H9 (cell line): ENCODE results near the gene KHSRP. TPM values are rescaled to one million over a fixed set of nuclear protein-coding genes. Genes with fewer than 3 reads are reported as not detected.
A peak's percentile ranks its signal among the peaks of the same experiment; 100 is the strongest.

Experiments
- DNase-seq: peaks from one replicate; pipeline ENCODE4 v3.0.0-alpha.2; 2017
- H2AFZ ChIP-seq: one replicate; pipeline ENCODE4 v1.6.1; 2013; ENCODE audit warnings: mild to moderate bottlenecking, low read length, control low read depth, moderate library complexity
- H2AK5ac ChIP-seq: 2 replicates; pipeline ENCODE4 v1.6.1; 2013; ENCODE audit warnings: low read length, control low read depth, mixed read lengths; ENCODE audit not compliant: insufficient read length
- H2BK120ac ChIP-seq: one replicate; pipeline ENCODE4 v1.6.1; 2013; ENCODE audit warnings: low read depth, mild to moderate bottlenecking, low read length, control low read depth, inconsistent platforms; ENCODE audit not compliant: poor library complexity, severe bottlenecking
- H2BK12ac ChIP-seq: 2 replicates; pipeline ENCODE4 v1.6.1; 2013; ENCODE audit warnings: low read length, control low read depth, mixed read lengths, low read depth; ENCODE audit not compliant: insufficient read length
- H2BK15ac ChIP-seq: 2 replicates; pipeline ENCODE4 v1.6.1; 2013; ENCODE audit warnings: low read depth, low read length, control low read depth
- H2BK20ac ChIP-seq: one replicate; pipeline ENCODE4 v1.6.1; 2013; ENCODE audit warnings: low read depth, mild to moderate bottlenecking, low read length, control low read depth, inconsistent platforms; ENCODE audit not compliant: poor library complexity, severe bottlenecking
- H2BK5ac ChIP-seq: 2 replicates; pipeline ENCODE4 v1.6.1; 2013; ENCODE audit warnings: low read length, control low read depth, mixed read lengths; ENCODE audit not compliant: insufficient read length
- H3K14ac ChIP-seq: 2 replicates; pipeline ENCODE4 v1.6.1; 2013; ENCODE audit warnings: low read length, control low read depth; ENCODE audit not compliant: insufficient read depth
- H3K18ac ChIP-seq: 2 replicates; pipeline ENCODE4 v1.6.1; 2013; ENCODE audit warnings: low read depth, mild to moderate bottlenecking, mixed read lengths, low read length, control low read depth; ENCODE audit not compliant: insufficient read length
- H3K23ac ChIP-seq: 2 replicates; pipeline ENCODE4 v1.6.1; 2013; ENCODE audit warnings: low read length, control low read depth, mixed read lengths, low read depth; ENCODE audit not compliant: insufficient read length
- H3K23me2 ChIP-seq: 2 replicates; pipeline ENCODE4 v1.6.1; 2013; ENCODE audit warnings: low read depth, mild to moderate bottlenecking, mixed read lengths, low read length, control low read depth; ENCODE audit not compliant: insufficient read length, poor library complexity, severe bottlenecking
- H3K27ac ChIP-seq: 2 replicates; pipeline ENCODE4 v1.5.1; 2013; ENCODE audit warnings: low read length, control low read depth, mixed read lengths, low read depth; ENCODE audit not compliant: insufficient read length
- H3K27me3 ChIP-seq: 2 replicates; pipeline ENCODE4 v1.6.1; 2013; ENCODE audit warnings: low read length, control low read depth, inconsistent platforms; ENCODE audit not compliant: insufficient read depth
- H3K4ac ChIP-seq: 2 replicates; pipeline ENCODE4 v1.6.1; 2013; ENCODE audit warnings: low read depth, mild to moderate bottlenecking, control low read depth, inconsistent platforms, low read length, moderate library complexity
- H3K4me1 ChIP-seq: 2 replicates; pipeline ENCODE4 v1.6.1; 2013; ENCODE audit warnings: low read length, control low read depth, inconsistent platforms; ENCODE audit not compliant: insufficient read depth
- H3K4me2 ChIP-seq: 2 replicates; pipeline ENCODE4 v1.6.1; 2013; ENCODE audit warnings: low read length, control low read depth, mixed read lengths; ENCODE audit not compliant: insufficient read length, insufficient read depth
- H3K56ac ChIP-seq: 2 replicates; pipeline ENCODE4 v1.6.1; 2013; ENCODE audit warnings: low read depth, mild to moderate bottlenecking, mixed read lengths, low read length, control low read depth; ENCODE audit not compliant: insufficient read length
- H3K79me1 ChIP-seq: 2 replicates; pipeline ENCODE4 v1.6.1; 2013; ENCODE audit warnings: low read depth, mild to moderate bottlenecking, moderate library complexity, low read length, control low read depth, inconsistent platforms; ENCODE audit not compliant: insufficient read depth, poor library complexity, severe bottlenecking
- H3K79me2 ChIP-seq: 2 replicates; pipeline ENCODE4 v1.6.1; 2013; ENCODE audit warnings: low read length, control low read depth, inconsistent platforms; ENCODE audit not compliant: insufficient read depth
- H3K9ac ChIP-seq: 2 replicates; pipeline ENCODE4 v1.6.1; 2013; ENCODE audit warnings: low read length, control low read depth, mixed read lengths; ENCODE audit not compliant: insufficient read length; ENCODE audit errors: extremely low read depth
- H3K9me3 ChIP-seq: one replicate; pipeline ENCODE4 v1.6.1; 2013; ENCODE audit warnings: low read depth, low read length, inconsistent platforms; ENCODE audit not compliant: control insufficient read depth
- H3T11ph ChIP-seq: one replicate; pipeline ENCODE4 v1.6.1; 2013; ENCODE audit warnings: mild to moderate bottlenecking, low read length, control low read depth, inconsistent platforms
- H4K20me1 ChIP-seq: one replicate; pipeline ENCODE4 v1.6.1; 2013; ENCODE audit not compliant: control insufficient read depth, insufficient read length, insufficient read depth
- H4K5ac ChIP-seq: 2 replicates; pipeline ENCODE4 v1.6.1; 2013; ENCODE audit warnings: low read depth, mild to moderate bottlenecking, mixed read lengths, low read length, control low read depth; ENCODE audit not compliant: insufficient read length
- H4K8ac ChIP-seq: replicated peaks from 2 replicates; pipeline ENCODE4 v1.6.1; 2013; ENCODE audit warnings: low read length, control low read depth, mixed read lengths, low read depth; ENCODE audit not compliant: insufficient read length
- H4K91ac ChIP-seq: 2 replicates; pipeline ENCODE4 v1.6.1; 2013; ENCODE audit warnings: low read depth, mild to moderate bottlenecking, moderate library complexity, mixed read lengths, low read length, control low read depth; ENCODE audit not compliant: insufficient read length
- H3K27ac Mint-ChIP-seq, 3 experiments: 2 replicates in 2 of 3; 3 replicates in 1 of 3; pipeline ENCODE4 v1.8.0; 2020 to 2021; ENCODE audit warnings: mixed read lengths in 3 of 3, mild to moderate bottlenecking in 1 of 3, moderate library complexity in 1 of 3
- H3K27me3 Mint-ChIP-seq: 2 replicates; pipeline ENCODE4 v1.8.0; 2021; ENCODE audit warnings: low read depth, mild to moderate bottlenecking, moderate library complexity, mixed read lengths
- H3K36me3 Mint-ChIP-seq, 3 experiments: 2 replicates in 2 of 3; 3 replicates in 1 of 3; pipeline ENCODE4 v1.8.0; 2020 to 2021; ENCODE audit warnings: low read depth in 3 of 3, mixed read lengths in 3 of 3; ENCODE audit not compliant: insufficient read depth in 1 of 3
- H3K4me1 Mint-ChIP-seq, 2 experiments: 2 replicates each; pipeline ENCODE4 v1.8.0; 2020; ENCODE audit warnings: mixed read lengths in 2 of 2
- H3K4me3 Mint-ChIP-seq, 2 experiments: 2 replicates in 1 of 2; 3 replicates in 1 of 2; pipeline ENCODE4 v1.8.0; 2020 to 2021; ENCODE audit warnings: mild to moderate bottlenecking in 2 of 2, mixed read lengths in 2 of 2, moderate library complexity in 1 of 2
- H3K9me3 Mint-ChIP-seq, 2 experiments: 2 replicates in 1 of 2; 3 replicates in 1 of 2; pipeline ENCODE4 v1.8.0; 2020; ENCODE audit warnings: mild to moderate bottlenecking in 2 of 2, mixed read lengths in 2 of 2, moderate library complexity in 1 of 2
- WGBS: extraction: QIAGEN DNeasy Blood & Tissue Kit; methylation state at CpG from one replicate; pipeline ENCODE4 v1.1.7; 2013; ENCODE audit warnings: missing lambda C conversion rate, low lambda C conversion rate, mixed read lengths; ENCODE audit not compliant: insufficient read length; ENCODE audit errors: extremely low coverage; 5-methylcytosine and 5-hydroxymethylcytosine counted together
- total RNA-seq: library from RNA; stranded (reverse); gene quantifications from 2 replicates; pipeline ENCODE4 v1.2.1, GENCODE V29; 2021
- TF ChIP-seq, protein P1 (sequence below): fragments of 200-600 bp; sonication (generic); conservative IDR thresholded peaks from 3 replicates; pipeline ENCODE4 v1.8.0; 2021; ENCODE audit warnings: antibody characterized with exemption, mild to moderate bottlenecking

The KHSRP gene
- total RNA-seq, 1 experiment from 2014 or later, result 602 TPM

DNA sequence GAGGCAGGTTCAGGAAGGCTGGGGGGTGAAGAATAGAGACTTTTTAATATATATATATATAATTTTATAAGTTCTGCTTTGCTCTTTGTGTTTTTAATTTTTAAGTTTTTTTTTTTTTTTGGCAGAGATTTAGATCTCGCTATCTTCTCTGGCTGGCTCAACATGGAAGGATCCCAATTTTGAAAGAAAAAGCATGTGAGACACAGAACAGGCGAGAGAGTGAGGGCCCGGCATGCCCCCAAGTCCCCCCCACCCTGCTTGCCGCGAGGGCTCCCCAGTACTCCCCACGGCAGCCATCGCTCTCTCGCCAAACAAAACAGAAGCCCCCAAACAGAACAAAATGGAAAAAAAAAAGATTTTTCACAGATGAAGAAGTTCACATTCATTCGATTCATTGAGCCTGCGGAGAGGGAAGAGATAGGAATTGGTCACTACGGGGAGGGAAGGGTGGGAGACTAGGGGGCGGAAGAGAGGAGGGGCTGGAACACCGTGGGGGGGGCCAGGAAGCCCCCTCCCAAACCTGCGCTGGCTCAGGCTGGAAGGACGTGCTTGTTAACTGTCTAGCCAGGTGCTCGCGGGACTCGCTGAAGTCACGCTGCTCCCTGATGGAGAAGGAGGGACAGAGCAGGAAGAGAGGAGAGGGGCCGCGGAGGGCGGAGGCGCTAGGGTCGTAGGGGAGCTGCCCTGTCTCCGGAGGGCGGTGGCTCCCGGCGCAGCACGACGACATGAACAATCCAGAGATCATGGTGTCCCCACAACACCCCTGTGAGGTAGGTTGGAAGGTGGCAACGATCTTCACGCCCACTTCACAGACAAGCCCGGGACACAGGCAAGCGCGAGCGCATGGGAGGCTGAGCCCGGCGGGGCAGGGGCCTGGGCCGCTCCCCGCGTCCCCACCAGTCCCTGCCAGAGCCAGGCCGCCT lies 10.6 kb downstream of the KHSRP start:
- Histone ChIP-seq H4K91ac (no peak overlapping the region), H4K8ac (no peak overlapping the region), H3K56ac (no peak overlapping the region), H3K23me2 (no peaks in the 10 kb centered on the region), H3K18ac (no peak overlapping the region), H3K79me2 (no peaks in the 10 kb centered on the region), H2BK12ac (no peak overlapping the region), H3T11ph (no peak overlapping the region), H2BK120ac (no peak overlapping the region), H2AFZ (no peak overlapping the region), H2BK15ac (no peak overlapping the region), H2AK5ac (no peak overlapping the region), H3K4ac (no peak overlapping the region), H3K23ac (no peak overlapping the region), H2BK20ac (no peak overlapping the region), H3K27me3 (no peaks in the 10 kb centered on the region), H4K20me1 (no peaks in the 10 kb centered on the region), H3K14ac (no peak overlapping the region), H3K9me3 (no peaks in the 10 kb centered on the region), H3K79me1 (peaks cover 3% of the 10 kb centered on the region), H4K5ac (no peak overlapping the region), H3K4me2 (no peak overlapping the region), H2BK5ac (no peak overlapping the region), H3K27ac (no peak overlapping the region), H3K9ac (no peak overlapping the region), H3K4me1 (no peaks in the 10 kb centered on the region)
- TF ChIP-seq, protein P1, sequence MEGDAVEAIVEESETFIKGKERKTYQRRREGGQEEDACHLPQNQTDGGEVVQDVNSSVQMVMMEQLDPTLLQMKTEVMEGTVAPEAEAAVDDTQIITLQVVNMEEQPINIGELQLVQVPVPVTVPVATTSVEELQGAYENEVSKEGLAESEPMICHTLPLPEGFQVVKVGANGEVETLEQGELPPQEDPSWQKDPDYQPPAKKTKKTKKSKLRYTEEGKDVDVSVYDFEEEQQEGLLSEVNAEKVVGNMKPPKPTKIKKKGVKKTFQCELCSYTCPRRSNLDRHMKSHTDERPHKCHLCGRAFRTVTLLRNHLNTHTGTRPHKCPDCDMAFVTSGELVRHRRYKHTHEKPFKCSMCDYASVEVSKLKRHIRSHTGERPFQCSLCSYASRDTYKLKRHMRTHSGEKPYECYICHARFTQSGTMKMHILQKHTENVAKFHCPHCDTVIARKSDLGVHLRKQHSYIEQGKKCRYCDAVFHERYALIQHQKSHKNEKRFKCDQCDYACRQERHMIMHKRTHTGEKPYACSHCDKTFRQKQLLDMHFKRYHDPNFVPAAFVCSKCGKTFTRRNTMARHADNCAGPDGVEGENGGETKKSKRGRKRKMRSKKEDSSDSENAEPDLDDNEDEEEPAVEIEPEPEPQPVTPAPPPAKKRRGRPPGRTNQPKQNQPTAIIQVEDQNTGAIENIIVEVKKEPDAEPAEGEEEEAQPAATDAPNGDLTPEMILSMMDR, result 0 out of 3 replicates have a peak, but pooled peaks have one; percentile 23
- Mint-ChIP-seq H3K4me3 (no peak overlapping the region), H3K36me3 (peaks cover 25 to 58% (median 58%) of the 10 kb centered on the region in 3 experiments; a peak in 6 of 7 replicates), H3K27me3 (no peaks in the 10 kb centered on the region), H3K4me1 (peaks cover 3 to 21% of the 10 kb centered on the region in 2 experiments), H3K9me3 (no peaks in the 10 kb centered on the region; a peak in 1 of 5 replicates), H3K27ac (peak overlapping the region in 2 of 3 experiments; percentile 90 to 95; a peak in 4 of 7 replicates)
- WGBS, result no CpG with 5 or more reads among the region's 42 CpGs
- DNase-seq, result peak; percentile 74
